Measurements from ENCODE around the gene PPM1J.

Gene PPM1J

DNA sequence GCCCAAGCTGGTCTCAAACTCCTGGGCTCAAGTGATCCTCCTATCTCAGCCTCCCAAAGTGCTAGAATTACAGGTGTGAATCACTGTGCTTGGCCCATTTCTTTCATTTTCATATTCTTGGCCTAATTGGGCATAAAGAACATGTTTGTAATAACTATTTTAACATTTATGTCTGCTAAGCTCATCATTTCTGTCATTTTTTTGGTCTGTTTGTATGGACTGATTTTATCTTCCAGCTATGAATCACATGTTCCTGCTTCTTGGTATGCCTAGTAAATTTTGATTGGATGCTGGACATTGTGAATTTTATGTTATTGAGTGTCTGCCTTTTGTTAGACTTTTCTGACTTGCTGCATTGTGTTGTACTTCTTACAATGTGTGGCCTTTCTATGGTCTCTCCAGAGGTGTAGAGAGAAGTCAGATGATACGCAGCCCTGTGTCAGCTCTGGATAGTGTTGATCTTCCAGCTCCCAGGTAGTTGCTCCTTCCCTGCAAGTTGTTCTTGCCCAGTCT is 39.0 kb upstream of the PPM1J start:
- no peak overlapping the region for H3K27ac ChIP-seq
- H3K36me3 ChIP-seq = no peaks in the 10 kb centered on the region
- TF ChIP-seq, protein P1, sequence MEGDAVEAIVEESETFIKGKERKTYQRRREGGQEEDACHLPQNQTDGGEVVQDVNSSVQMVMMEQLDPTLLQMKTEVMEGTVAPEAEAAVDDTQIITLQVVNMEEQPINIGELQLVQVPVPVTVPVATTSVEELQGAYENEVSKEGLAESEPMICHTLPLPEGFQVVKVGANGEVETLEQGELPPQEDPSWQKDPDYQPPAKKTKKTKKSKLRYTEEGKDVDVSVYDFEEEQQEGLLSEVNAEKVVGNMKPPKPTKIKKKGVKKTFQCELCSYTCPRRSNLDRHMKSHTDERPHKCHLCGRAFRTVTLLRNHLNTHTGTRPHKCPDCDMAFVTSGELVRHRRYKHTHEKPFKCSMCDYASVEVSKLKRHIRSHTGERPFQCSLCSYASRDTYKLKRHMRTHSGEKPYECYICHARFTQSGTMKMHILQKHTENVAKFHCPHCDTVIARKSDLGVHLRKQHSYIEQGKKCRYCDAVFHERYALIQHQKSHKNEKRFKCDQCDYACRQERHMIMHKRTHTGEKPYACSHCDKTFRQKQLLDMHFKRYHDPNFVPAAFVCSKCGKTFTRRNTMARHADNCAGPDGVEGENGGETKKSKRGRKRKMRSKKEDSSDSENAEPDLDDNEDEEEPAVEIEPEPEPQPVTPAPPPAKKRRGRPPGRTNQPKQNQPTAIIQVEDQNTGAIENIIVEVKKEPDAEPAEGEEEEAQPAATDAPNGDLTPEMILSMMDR (IDR thresholded peaks at IDR 0.05) = no peak
- no peak overlapping the region for H3K4me3 ChIP-seq (ENCODE audit: low read depth in 1 of 2, low read length in 1 of 2)
- H3K27me3 ChIP-seq = peaks cover 35% of the 10 kb centered on the region
- H3K4me1 ChIP-seq (ENCODE audit: control insufficient read depth in 1 of 2, insufficient read depth in 1 of 2, low read depth in 1 of 2, low read length in 1 of 2) = no peaks in the 10 kb centered on the region
- H3K9me3 ChIP-seq = no peaks in the 10 kb centered on the region

DNA sequence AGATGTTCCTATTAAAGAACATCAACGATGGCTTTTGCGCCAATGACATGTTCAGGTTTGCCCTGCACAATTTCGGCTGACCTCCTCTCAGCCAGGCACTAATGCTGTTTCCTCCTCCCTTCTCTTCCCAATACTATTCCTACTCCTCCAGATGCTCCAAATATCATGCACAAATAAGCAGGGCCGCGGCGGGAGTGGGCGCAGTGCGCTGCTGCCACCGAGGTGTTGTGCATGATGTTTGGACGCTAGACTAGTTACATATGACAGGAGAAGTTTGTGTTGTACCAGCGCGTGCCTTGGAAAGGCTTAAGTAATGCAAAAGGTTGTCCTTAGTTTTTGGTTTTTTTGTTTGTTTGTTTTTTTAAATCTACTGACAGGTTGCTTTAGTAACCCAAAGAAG is 33.3 kb upstream of the PPM1J start:
- TF ChIP-seq, protein P1 (IDR thresholded peaks at IDR 0.05) = no peak
- H3K36me3 ChIP-seq = no peaks in the 10 kb centered on the region
- H3K27me3 ChIP-seq = peaks cover 74% of the 10 kb centered on the region
- no peak overlapping the region for H3K4me3 ChIP-seq (ENCODE audit: low read depth in 1 of 2, low read length in 1 of 2)
- no peaks in the 10 kb centered on the region for H3K9me3 ChIP-seq
- no peak overlapping the region for H3K27ac ChIP-seq
- no peaks in the 10 kb centered on the region for H3K4me1 ChIP-seq (ENCODE audit: control insufficient read depth in 1 of 2, insufficient read depth in 1 of 2, low read depth in 1 of 2, low read length in 1 of 2)

DNA sequence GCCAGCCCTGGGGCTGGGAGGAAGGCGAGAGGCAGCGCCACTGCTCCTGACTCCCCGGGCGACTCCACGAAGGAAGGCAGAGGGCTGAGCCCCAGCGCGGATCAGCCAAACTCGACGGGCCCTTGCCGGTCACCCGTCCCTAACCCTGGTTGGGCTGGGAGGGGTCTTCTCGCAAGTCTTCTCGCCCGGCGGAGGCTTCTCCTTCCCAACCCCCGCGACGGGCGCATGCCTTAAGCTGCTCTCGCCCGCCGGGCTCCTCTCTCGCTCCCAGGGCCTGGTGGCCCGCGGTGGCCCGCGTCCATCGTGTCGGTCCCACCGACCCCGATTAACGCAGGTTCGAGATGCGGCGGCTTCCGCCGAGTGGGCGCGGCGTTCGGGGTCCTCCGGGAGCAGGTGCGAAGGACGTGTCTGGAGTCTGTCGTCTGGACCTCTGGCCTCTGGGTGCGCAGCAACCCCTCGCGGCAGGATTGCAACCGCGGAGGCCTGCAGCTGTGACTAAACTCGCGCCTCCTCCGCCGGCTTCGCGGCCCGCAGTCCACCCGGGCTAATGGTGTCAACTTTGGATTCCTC is 29.0 kb upstream of the PPM1J start:
- no peaks in the 10 kb centered on the region for H3K9me3 ChIP-seq
- peaks cover 98% of the 10 kb centered on the region for H3K27me3 ChIP-seq
- no peaks in the 10 kb centered on the region for H3K4me1 ChIP-seq (ENCODE audit: control insufficient read depth in 1 of 2, insufficient read depth in 1 of 2, low read depth in 1 of 2, low read length in 1 of 2)
- H3K4me3 ChIP-seq (ENCODE audit: low read depth in 1 of 2, low read length in 1 of 2) = no peak overlapping the region
- no peak overlapping the region for H3K27ac ChIP-seq
- TF ChIP-seq, protein P1 (IDR thresholded peaks at IDR 0.05) = no peak
- H3K36me3 ChIP-seq = no peaks in the 10 kb centered on the region

DNA sequence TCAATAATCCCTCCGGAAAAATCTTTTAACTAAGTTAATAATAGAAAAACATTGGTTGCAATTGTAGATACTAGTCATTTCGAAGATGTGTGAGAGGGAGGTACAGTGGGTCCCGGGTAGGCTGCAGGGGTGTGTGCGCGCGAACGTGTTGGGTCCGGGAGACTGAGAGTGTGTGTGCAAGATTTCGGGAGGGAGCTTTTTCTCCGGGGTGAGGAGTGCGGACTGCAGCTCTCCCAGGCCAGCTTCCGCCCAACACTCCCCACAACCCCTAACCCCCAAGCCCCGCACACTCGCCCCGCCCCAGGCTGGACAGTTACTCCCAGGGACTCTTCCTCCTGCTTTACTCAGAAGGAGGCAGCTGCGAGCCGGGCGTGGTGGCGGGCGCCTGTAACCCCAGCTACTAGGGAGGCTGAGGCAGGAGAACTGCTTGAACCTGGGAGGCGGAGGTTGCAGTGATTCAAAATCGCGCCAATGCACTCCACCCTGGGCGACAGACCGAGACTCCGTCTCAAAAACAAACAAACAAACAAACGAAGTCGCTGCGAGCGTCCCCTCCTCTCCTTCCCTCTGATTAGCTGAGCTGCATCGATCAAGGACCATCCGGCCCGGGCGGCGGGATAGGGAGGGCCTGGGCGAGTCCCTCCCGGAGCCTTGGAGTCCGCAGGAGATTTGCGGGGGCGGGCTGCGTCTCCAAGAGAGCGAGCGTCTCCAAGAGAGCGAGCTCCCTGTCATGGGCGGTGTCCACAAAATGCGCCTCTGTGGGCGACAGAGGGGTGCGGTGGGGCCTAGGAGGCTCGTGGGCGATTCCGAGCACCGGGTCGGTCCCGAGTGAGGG is 28.3 kb upstream of the PPM1J start:
- TF ChIP-seq, protein P1 (IDR thresholded peaks at IDR 0.05) = no peak
- Histone ChIP-seq H3K27me3 (peaks cover 99% of the 10 kb centered on the region), H3K4me1 (ENCODE audit: control insufficient read depth in 1 of 2, insufficient read depth in 1 of 2, low read depth in 1 of 2, low read length in 1 of 2) (no peaks in the 10 kb centered on the region), H3K4me3 (ENCODE audit: low read depth in 1 of 2, low read length in 1 of 2) (no peak overlapping the region), H3K9me3 (no peaks in the 10 kb centered on the region), H3K36me3 (no peaks in the 10 kb centered on the region), H3K27ac (no peak overlapping the region)

DNA sequence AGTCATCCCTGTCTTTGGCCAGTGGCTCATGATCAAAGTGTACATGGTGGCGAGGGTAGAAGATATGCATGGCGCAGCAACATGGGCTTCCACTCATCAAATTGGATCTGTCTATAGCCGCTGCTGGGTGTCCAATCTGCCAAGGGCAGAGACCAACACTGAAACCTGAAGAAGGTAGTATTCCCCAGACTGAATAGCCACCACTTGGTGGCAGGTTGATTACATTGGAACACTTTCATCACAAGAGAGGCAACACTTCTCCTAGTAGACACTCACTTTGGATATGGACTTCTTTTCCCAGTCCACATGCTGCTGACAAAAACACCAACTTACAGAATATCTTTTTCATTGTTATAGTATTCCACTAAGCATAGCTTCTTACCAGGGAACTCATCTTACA is 22.4 kb upstream of the PPM1J start:
- TF ChIP-seq, protein P1 (IDR thresholded peaks at IDR 0.05) = no peak
- Histone ChIP-seq H3K36me3 (no peaks in the 10 kb centered on the region), H3K4me3 (ENCODE audit: low read depth in 1 of 2, low read length in 1 of 2) (no peak overlapping the region), H3K9me3 (no peaks in the 10 kb centered on the region), H3K27me3 (peaks cover 81% of the 10 kb centered on the region), H3K4me1 (ENCODE audit: control insufficient read depth in 1 of 2, insufficient read depth in 1 of 2, low read depth in 1 of 2, low read length in 1 of 2) (no peaks in the 10 kb centered on the region), H3K27ac (no peak overlapping the region)

Measured in neutrophil (primary cell).